Neural cell (in vitro differentiated cells): Measurements from ENCODE around the gene CFAP43. TPM values are rescaled to one million over a fixed set of nuclear protein-coding genes. Genes with fewer than 3 reads are reported as not detected.

Experiments used
- H2AFZ ChIP-seq: fragments of 200-600, 300-800 bp; sonication (generic), shearing (Covaris generic); 2 replicates; pipeline ENCODE4 v1.6.0; 2014; ENCODE audit warnings: low read depth, mild to moderate bottlenecking, antibody characterized with exemption, low read length, moderate library complexity
- H3F3A ChIP-seq: fragments of 200-600 bp; shearing (Covaris generic); 2 replicates; pipeline ENCODE4 v1.6.1; 2016; ENCODE audit warnings: mild to moderate bottlenecking, moderate library complexity, mixed read lengths, antibody characterized with exemption, low read length; ENCODE audit not compliant: insufficient read depth, poor library complexity, severe bottlenecking
- H3K27ac ChIP-seq: fragments of 200-600, 300-800 bp; sonication (generic), shearing (Covaris generic); 2 replicates; pipeline ENCODE4 v1.5.1; 2014; ENCODE audit warnings: mild to moderate bottlenecking, low read length, moderate library complexity
- H3K27me3 ChIP-seq: fragments of 300-800, 200-600 bp; sonication (generic), shearing (Covaris generic); 2 replicates; pipeline ENCODE4 v1.6.0; 2014; ENCODE audit warnings: mild to moderate bottlenecking, low read depth, low read length, moderate library complexity; ENCODE audit not compliant: insufficient read depth
- H3K36me3 ChIP-seq: fragments of 300-800, 200-600 bp; sonication (generic), shearing (Covaris generic); 2 replicates; pipeline ENCODE4 v1.5.1; 2014; ENCODE audit warnings: mild to moderate bottlenecking, antibody characterized with exemption, low read length, moderate library complexity; ENCODE audit not compliant: insufficient read depth
- H3K4me2 ChIP-seq: fragments of 300-800, 200-600 bp; sonication (generic), shearing (Covaris generic); 2 replicates; pipeline ENCODE4 v1.6.0; 2014; ENCODE audit warnings: mild to moderate bottlenecking, low read length
- H3K4me3 ChIP-seq: fragments of 300-800, 200-600 bp; sonication (generic), shearing (Covaris generic); 2 replicates; pipeline ENCODE4 v1.5.1; 2014; ENCODE audit warnings: mild to moderate bottlenecking, low read length, moderate library complexity
- H3K79me2 ChIP-seq: fragments of 200-600 bp; shearing (Covaris generic); replicated peaks from 2 replicates; pipeline ENCODE4 v1.6.0; 2014; ENCODE audit warnings: mild to moderate bottlenecking, low read length, moderate library complexity; ENCODE audit not compliant: insufficient read depth
- H3K9ac ChIP-seq: fragments of 300-800, 200-600 bp; sonication (generic), shearing (Covaris generic); 2 replicates; pipeline ENCODE4 v1.6.1; 2016; ENCODE audit warnings: mild to moderate bottlenecking, low read length, mixed read lengths
- H3K9me2 ChIP-seq: fragments of 200-600 bp; shearing (Covaris generic); 2 replicates; pipeline ENCODE4 v1.6.1; 2016; ENCODE audit warnings: mild to moderate bottlenecking, low read length, mixed read lengths; ENCODE audit not compliant: insufficient read depth
- H3K9me3 ChIP-seq: fragments of 200-600, 300-800 bp; sonication (generic), shearing (Covaris generic); 2 replicates; pipeline ENCODE4 v1.6.1; 2016; ENCODE audit warnings: mild to moderate bottlenecking, mixed run types, low read length, moderate library complexity, mixed read lengths
- H4K20me1 ChIP-seq: fragments of 200-600 bp; shearing (Covaris generic); 2 replicates; pipeline ENCODE4 v1.6.1; 2016; ENCODE audit warnings: mild to moderate bottlenecking, mixed run types; ENCODE audit not compliant: insufficient read depth
- EP300 ChIP-seq: fragments of 450-650 bp; conservative IDR thresholded peaks from 2 replicates; pipeline ENCODE4 v1.6.1; 2014; ENCODE audit warnings: antibody characterized with exemption, mild to moderate bottlenecking, moderate library complexity; ENCODE audit not compliant: poor library complexity, severe bottlenecking
- EZH2 ChIP-seq: fragments of 200-600, 300-800 bp; shearing (Covaris generic), sonication (generic); IDR thresholded peaks from 2 replicates; pipeline ENCODE4 v1.6.1; 2014; ENCODE audit warnings: antibody characterized with exemption, low read length, borderline replicate concordance, mild to moderate bottlenecking; ENCODE audit not compliant: insufficient read depth, poor library complexity, severe bottlenecking
- POLR2AphosphoS5 ChIP-seq: IDR thresholded peaks from 2 replicates; pipeline ENCODE4 v1.6.1; 2012
- SMC3 ChIP-seq: fragments of 450-650 bp; conservative IDR thresholded peaks from 2 replicates; pipeline ENCODE4 v1.6.1; 2014; ENCODE audit warnings: antibody characterized with exemption, mild to moderate bottlenecking, moderate library complexity; ENCODE audit not compliant: poor library complexity
- TAF1 ChIP-seq: IDR thresholded peaks from 2 replicates; pipeline ENCODE4 v1.6.1; 2012; ENCODE audit warnings: low read depth
- polyA plus RNA-seq: library from polyadenylated mRNA; depleted of rRNA; stranded (reverse); fragments of >200 nt; gene quantifications from 2 replicates; pipeline ENCODE4 v1.2.3, GENCODE V29; 2014
- TF ChIP-seq, protein P1 (sequence below): fragments of 450-650 bp; IDR thresholded peaks from 2 replicates; pipeline ENCODE4 v1.5.1; 2014; ENCODE audit warnings: antibody characterized with exemption, mild to moderate bottlenecking, moderate library complexity; ENCODE audit not compliant: poor library complexity, severe bottlenecking
- TF ChIP-seq, protein P2 (sequence below): IDR thresholded peaks from 2 replicates; pipeline ENCODE4 v1.6.1; 2012; ENCODE audit warnings: borderline replicate concordance

Gene CFAP43
- polyA plus RNA-seq, 1 donor from 2014 or later, result 5.0 TPM

GRCh38 chr10:104279550-104280259 is 47.5 kb upstream of the CFAP43 start:
- H3K9me3 ChIP-seq, result no peaks in the 10 kb centered on the region
- H2AFZ ChIP-seq, result no peak overlapping the region
- no peaks in the 10 kb centered on the region for H3F3A ChIP-seq
- no peak for TF ChIP-seq EZH2
- no peak for TF ChIP-seq POLR2AphosphoS5
- H3K79me2 ChIP-seq, result no peaks in the 10 kb centered on the region
- H3K9ac ChIP-seq, result no peak overlapping the region
- H3K36me3 ChIP-seq, result no peaks in the 10 kb centered on the region
- H3K9me2 ChIP-seq, result no peaks in the 10 kb centered on the region
- H3K27me3 ChIP-seq, result peaks cover 5% of the 10 kb centered on the region
- no peak overlapping the region for H3K4me2 ChIP-seq
- H3K4me3 ChIP-seq, result no peak overlapping the region
- H3K27ac ChIP-seq, result no peak overlapping the region
- no peaks in the 10 kb centered on the region for H4K20me1 ChIP-seq

DNA sequence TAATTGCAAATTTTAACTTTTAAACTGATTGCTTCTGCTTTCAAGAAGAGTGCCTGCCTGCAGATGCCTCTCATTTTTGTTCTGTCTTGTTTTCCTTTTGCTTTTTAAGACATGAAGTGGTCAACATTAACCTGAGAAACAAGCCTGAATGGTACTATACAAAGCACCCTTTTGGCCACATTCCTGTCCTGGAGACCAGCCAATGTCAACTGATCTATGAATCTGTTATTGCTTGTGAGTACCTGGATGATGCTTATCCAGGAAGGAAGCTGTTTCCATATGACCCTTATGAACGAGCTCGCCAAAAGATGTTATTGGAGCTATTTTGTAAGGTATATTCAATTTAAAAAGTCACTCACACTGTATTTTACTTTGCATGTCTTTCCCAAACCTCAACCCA is 45.6 kb upstream of the CFAP43 start:
- Histone ChIP-seq H3K9me3 (no peaks in the 10 kb centered on the region), H3K4me2 (no peak overlapping the region), H3K9ac (no peak overlapping the region), H2AFZ (no peak overlapping the region), H3K4me3 (no peak overlapping the region), H3K27ac (no peak overlapping the region), H3K9me2 (no peaks in the 10 kb centered on the region), H3K79me2 (no peaks in the 10 kb centered on the region), H4K20me1 (no peaks in the 10 kb centered on the region), H3K36me3 (no peaks in the 10 kb centered on the region), H3F3A (no peaks in the 10 kb centered on the region), H3K27me3 (peaks cover 14% of the 10 kb centered on the region)
- no peak for TF ChIP-seq EP300
- TF ChIP-seq, protein P1, sequence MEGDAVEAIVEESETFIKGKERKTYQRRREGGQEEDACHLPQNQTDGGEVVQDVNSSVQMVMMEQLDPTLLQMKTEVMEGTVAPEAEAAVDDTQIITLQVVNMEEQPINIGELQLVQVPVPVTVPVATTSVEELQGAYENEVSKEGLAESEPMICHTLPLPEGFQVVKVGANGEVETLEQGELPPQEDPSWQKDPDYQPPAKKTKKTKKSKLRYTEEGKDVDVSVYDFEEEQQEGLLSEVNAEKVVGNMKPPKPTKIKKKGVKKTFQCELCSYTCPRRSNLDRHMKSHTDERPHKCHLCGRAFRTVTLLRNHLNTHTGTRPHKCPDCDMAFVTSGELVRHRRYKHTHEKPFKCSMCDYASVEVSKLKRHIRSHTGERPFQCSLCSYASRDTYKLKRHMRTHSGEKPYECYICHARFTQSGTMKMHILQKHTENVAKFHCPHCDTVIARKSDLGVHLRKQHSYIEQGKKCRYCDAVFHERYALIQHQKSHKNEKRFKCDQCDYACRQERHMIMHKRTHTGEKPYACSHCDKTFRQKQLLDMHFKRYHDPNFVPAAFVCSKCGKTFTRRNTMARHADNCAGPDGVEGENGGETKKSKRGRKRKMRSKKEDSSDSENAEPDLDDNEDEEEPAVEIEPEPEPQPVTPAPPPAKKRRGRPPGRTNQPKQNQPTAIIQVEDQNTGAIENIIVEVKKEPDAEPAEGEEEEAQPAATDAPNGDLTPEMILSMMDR, result no peak

GRCh38 chr10:104276192-104276591 is 44.0 kb upstream of the CFAP43 start:
- no peak for TF ChIP-seq TAF1
- TF ChIP-seq, protein P1, result no peak
- TF ChIP-seq, protein P2, sequence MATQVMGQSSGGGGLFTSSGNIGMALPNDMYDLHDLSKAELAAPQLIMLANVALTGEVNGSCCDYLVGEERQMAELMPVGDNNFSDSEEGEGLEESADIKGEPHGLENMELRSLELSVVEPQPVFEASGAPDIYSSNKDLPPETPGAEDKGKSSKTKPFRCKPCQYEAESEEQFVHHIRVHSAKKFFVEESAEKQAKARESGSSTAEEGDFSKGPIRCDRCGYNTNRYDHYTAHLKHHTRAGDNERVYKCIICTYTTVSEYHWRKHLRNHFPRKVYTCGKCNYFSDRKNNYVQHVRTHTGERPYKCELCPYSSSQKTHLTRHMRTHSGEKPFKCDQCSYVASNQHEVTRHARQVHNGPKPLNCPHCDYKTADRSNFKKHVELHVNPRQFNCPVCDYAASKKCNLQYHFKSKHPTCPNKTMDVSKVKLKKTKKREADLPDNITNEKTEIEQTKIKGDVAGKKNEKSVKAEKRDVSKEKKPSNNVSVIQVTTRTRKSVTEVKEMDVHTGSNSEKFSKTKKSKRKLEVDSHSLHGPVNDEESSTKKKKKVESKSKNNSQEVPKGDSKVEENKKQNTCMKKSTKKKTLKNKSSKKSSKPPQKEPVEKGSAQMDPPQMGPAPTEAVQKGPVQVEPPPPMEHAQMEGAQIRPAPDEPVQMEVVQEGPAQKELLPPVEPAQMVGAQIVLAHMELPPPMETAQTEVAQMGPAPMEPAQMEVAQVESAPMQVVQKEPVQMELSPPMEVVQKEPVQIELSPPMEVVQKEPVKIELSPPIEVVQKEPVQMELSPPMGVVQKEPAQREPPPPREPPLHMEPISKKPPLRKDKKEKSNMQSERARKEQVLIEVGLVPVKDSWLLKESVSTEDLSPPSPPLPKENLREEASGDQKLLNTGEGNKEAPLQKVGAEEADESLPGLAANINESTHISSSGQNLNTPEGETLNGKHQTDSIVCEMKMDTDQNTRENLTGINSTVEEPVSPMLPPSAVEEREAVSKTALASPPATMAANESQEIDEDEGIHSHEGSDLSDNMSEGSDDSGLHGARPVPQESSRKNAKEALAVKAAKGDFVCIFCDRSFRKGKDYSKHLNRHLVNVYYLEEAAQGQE, result no peak
- TF ChIP-seq EZH2, result no peak
- TF ChIP-seq POLR2AphosphoS5, result no peak
- no peak for TF ChIP-seq SMC3
- TF ChIP-seq EP300, result no peak
- Histone ChIP-seq H3K79me2 (no peaks in the 10 kb centered on the region), H3K36me3 (no peaks in the 10 kb centered on the region), H3K4me3 (no peak overlapping the region), H3K27ac (no peak overlapping the region), H3K4me2 (no peak overlapping the region), H3K9me2 (no peaks in the 10 kb centered on the region), H3K9ac (no peak overlapping the region), H4K20me1 (no peaks in the 10 kb centered on the region), H3K9me3 (no peaks in the 10 kb centered on the region), H3F3A (no peaks in the 10 kb centered on the region), H3K27me3 (peaks cover 14% of the 10 kb centered on the region), H2AFZ (no peak overlapping the region)
